Measurements from ENCODE around the gene PLA2G6.

Gene PLA2G6

GRCh38 chr22:38203855-38204514 lies 22.4 kb upstream of the PLA2G6 start:
- no peak for TF ChIP-seq TAF1 (IDR thresholded peaks at IDR 0.05; ENCODE audit: low read depth, low read length)
- no peak for TF ChIP-seq POLR2AphosphoS5 (IDR thresholded peaks at IDR 0.05; ENCODE audit: low read depth, low read length)
- TF ChIP-seq POLR2A (IDR thresholded peaks at IDR 0.05; ENCODE audit: low read depth, low read length) = no peak
- no peak for TF ChIP-seq SPI1 (IDR thresholded peaks at IDR 0.05; ENCODE audit: low read depth, low read length)
- no peak for TF ChIP-seq PAX5 (IDR thresholded peaks at IDR 0.05; ENCODE audit: insufficient read depth, low read length, severe bottlenecking)
- no peak for DNase-seq (ENCODE audit: insufficient read length, low spot score)
- no peak for FAIRE-seq

- DNase-seq (ENCODE audit: insufficient read length, low spot score) (no peak), FAIRE-seq (peak; percentile 89)
- TF ChIP-seq PAX5 (IDR thresholded peaks at IDR 0.05; ENCODE audit: insufficient read depth, low read length, severe bottlenecking) (no peak), POLR2AphosphoS5 (IDR thresholded peaks at IDR 0.05; ENCODE audit: low read depth, low read length) (no peak), TAF1 (IDR thresholded peaks at IDR 0.05; ENCODE audit: low read depth, low read length) (no peak), SPI1 (IDR thresholded peaks at IDR 0.05; ENCODE audit: low read depth, low read length) (0 out of 2 replicates have a peak, but pooled peaks have one; percentile 9), POLR2A (IDR thresholded peaks at IDR 0.05; ENCODE audit: low read depth, low read length) (no peak), POU2F2 (IDR thresholded peaks at IDR 0.05; ENCODE audit: low read depth, low read length) (no peak; the same call in 1 of the 2 replicates)
These were observed 21.6 kb upstream of the PLA2G6 start for GRCh38 chr22:38203090-38203810.

DNA sequence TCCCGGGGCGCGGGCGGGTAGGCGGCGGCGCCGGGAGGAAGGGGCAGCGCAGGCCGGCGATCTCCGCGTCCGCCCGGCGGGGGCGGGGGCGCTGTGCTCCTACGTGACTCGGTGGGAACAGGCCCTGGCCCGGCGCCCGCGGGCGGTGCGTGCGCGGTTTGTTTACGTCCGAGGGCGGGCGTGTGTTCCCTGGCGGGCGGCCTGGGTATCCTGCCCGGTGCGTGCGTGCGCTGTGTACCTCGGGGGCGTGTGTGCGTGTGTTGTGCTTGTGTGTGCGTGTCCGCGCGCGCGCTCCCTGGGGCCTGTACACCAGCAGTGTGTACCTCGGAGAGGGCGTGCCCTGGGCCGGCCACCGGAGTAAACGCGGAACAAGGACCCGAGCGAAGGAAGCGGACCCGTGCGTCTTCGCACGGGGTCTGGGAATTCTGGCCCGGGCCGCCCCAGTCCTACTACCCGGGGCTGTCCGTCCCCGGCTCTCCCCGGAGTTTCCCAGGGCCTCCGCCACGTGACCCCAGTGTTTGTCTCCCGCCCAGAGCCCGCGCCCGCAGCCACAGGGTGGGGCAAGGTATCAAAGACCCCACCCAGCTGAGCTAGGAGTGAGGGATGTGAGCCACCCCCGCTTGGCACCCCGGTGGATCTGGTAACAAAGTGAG lies 20.9 kb upstream of the PLA2G6 start:
- FAIRE-seq = peak; percentile 93
- DNase-seq (ENCODE audit: insufficient read length, low spot score) = no peak
- TF ChIP-seq POLR2A (IDR thresholded peaks at IDR 0.05; ENCODE audit: low read depth, low read length) (no peak), PAX5 (IDR thresholded peaks at IDR 0.05; ENCODE audit: insufficient read depth, low read length, severe bottlenecking) (no peak), TAF1 (IDR thresholded peaks at IDR 0.05; ENCODE audit: low read depth, low read length) (no peak), SPI1 (IDR thresholded peaks at IDR 0.05; ENCODE audit: low read depth, low read length) (no peak), POLR2AphosphoS5 (IDR thresholded peaks at IDR 0.05; ENCODE audit: low read depth, low read length) (no peak), POU2F2 (IDR thresholded peaks at IDR 0.05; ENCODE audit: low read depth, low read length) (no peak)

- DNase-seq (ENCODE audit: insufficient read length, low spot score) = peak; percentile 89
- TF ChIP-seq POLR2AphosphoS5 (IDR thresholded peaks at IDR 0.05; ENCODE audit: low read depth, low read length) (no peak), POU2F2 (IDR thresholded peaks at IDR 0.05; ENCODE audit: low read depth, low read length) (no peak), PAX5 (IDR thresholded peaks at IDR 0.05; ENCODE audit: insufficient read depth, low read length, severe bottlenecking) (no peak), POLR2A (IDR thresholded peaks at IDR 0.05; ENCODE audit: low read depth, low read length) (no peak), SPI1 (IDR thresholded peaks at IDR 0.05; ENCODE audit: low read depth, low read length) (no peak), TAF1 (IDR thresholded peaks at IDR 0.05; ENCODE audit: low read depth, low read length) (no peak)
- peak; percentile 97 for FAIRE-seq
These were observed 20.2 kb upstream of the PLA2G6 start, which contains the start of gene MAFF for GRCh38 chr22:38201711-38202436. Gene MAFF (plus strand): TSS chr22:38201994. CDS start chr22:38213854, 11,860 bp downstream.

- TF ChIP-seq TAF1 (IDR thresholded peaks at IDR 0.05; ENCODE audit: low read depth, low read length) (no peak), SPI1 (IDR thresholded peaks at IDR 0.05; ENCODE audit: low read depth, low read length) (no peak), PAX5 (IDR thresholded peaks at IDR 0.05; ENCODE audit: insufficient read depth, low read length, severe bottlenecking) (no peak), POU2F2 (IDR thresholded peaks at IDR 0.05; ENCODE audit: low read depth, low read length) (no peak), POLR2AphosphoS5 (IDR thresholded peaks at IDR 0.05; ENCODE audit: low read depth, low read length) (no peak), POLR2A (IDR thresholded peaks at IDR 0.05; ENCODE audit: low read depth, low read length) (no peak)
- FAIRE-seq (no peak), DNase-seq (ENCODE audit: insufficient read length, low spot score) (no peak)
These were observed 19.7 kb upstream of the PLA2G6 start for GRCh38 chr22:38201371-38201710.

DNA sequence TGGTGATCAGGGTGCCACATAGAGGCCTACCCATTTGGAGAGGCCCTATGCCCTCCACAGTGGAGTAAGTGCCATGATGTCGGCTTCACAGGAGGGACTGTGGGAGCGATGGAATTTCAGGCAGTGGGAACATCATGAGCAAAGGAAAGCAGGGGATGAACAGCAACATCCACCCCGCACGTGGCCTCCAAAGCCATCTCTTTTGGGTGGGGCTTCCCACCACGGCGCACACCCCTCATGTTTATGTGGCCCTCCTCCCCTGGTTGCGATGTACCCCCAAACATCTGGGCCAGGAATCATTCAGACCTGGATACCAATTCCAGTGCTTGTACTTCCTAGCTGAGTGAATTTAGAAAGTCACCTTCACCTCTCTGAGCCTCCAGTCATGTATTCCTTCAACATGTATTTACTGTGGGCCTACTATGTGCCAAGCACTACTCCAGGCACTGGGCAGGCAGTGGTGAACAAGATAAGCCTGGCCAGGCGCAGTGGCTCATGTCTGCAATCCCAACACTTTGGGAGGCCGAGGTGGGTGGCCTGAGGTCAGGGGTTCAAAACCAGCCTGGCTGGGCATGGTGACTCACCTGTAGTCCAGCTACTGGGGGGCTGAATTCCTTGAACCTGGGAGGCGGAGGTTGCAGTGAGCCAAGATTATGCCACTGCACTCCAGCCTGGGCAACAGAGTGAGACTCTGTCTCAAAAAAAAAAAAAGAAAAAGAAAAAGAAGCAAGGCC lies 18.4 kb upstream of the PLA2G6 start:
- DNase-seq (ENCODE audit: insufficient read length, low spot score) (no peak), FAIRE-seq (peak; percentile 60)
- TF ChIP-seq PAX5 (IDR thresholded peaks at IDR 0.05; ENCODE audit: insufficient read depth, low read length, severe bottlenecking) (no peak), SPI1 (IDR thresholded peaks at IDR 0.05; ENCODE audit: low read depth, low read length) (no peak), POU2F2 (IDR thresholded peaks at IDR 0.05; ENCODE audit: low read depth, low read length) (no peak), POLR2AphosphoS5 (IDR thresholded peaks at IDR 0.05; ENCODE audit: low read depth, low read length) (no peak)

DNA sequence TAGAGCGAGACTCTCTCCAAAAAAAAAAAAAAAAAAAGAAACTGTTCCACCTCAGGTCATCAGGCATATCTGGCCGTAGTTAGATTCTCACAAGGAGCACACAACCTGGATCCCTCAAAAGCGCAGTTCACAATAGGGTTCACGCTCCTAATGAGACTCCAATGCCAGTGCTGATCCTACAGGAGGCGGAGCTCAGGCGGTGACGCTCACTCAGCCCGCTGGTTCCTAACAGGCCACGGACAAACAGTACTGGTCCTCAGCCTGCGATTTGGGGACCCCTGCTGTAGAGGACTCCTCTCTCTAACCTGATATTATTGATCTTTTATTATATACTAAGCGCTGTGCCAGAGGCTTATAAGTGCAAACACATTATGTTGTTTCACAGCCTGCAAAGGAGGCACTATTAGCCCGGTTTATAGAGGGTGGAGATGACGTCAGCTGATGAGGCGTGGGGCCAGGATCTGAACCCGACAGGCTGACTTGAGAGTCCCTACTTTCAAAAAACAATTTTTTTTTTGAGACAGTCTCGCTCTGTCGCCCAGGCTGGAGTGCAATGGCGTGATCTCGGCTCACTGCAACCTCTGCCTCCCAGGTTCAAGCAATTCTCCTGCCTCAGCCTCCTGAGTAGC lies 15.3 kb upstream of the PLA2G6 start:
- FAIRE-seq (no peak), DNase-seq (ENCODE audit: insufficient read length, low spot score) (no peak)
- no peak for TF ChIP-seq PAX5 (IDR thresholded peaks at IDR 0.05; ENCODE audit: insufficient read depth, low read length, severe bottlenecking)
- TF ChIP-seq POLR2AphosphoS5 (IDR thresholded peaks at IDR 0.05; ENCODE audit: low read depth, low read length) = no peak
- no peak for TF ChIP-seq SPI1 (IDR thresholded peaks at IDR 0.05; ENCODE audit: low read depth, low read length)
- no peak for TF ChIP-seq POU2F2 (IDR thresholded peaks at IDR 0.05; ENCODE audit: low read depth, low read length)
- TF ChIP-seq POLR2A (IDR thresholded peaks at IDR 0.05; ENCODE audit: low read depth, low read length) = no peak
- no peak for TF ChIP-seq TAF1 (IDR thresholded peaks at IDR 0.05; ENCODE audit: low read depth, low read length)

DNA sequence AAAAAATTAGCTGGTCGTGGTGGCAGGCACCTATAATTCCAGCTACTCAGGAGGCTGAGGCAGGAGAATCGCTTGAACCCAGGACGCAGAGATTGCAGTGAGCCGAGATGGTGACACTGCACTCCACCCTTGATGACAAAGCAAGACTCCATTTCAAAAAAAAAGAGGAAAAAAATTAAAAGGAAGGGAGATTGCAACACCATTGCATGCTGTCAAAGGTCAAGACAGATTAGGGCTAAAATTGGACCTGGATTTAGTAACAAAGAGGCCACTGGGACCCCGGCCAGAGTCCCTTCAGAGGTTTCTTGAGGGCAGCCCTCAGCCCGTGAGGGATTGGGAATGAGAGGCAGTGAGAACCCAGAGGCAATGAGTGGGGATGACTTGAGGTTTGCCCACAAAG lies 11.9 kb upstream of the PLA2G6 start:
- no peak for DNase-seq (ENCODE audit: insufficient read length, low spot score)
- FAIRE-seq = no peak
- TF ChIP-seq PAX5 (IDR thresholded peaks at IDR 0.05; ENCODE audit: insufficient read depth, low read length, severe bottlenecking) = no peak
- TF ChIP-seq POLR2A (IDR thresholded peaks at IDR 0.05; ENCODE audit: low read depth, low read length) = no peak
- TF ChIP-seq SPI1 (IDR thresholded peaks at IDR 0.05; ENCODE audit: low read depth, low read length) = no peak
- no peak for TF ChIP-seq TAF1 (IDR thresholded peaks at IDR 0.05; ENCODE audit: low read depth, low read length)
- no peak for TF ChIP-seq POLR2AphosphoS5 (IDR thresholded peaks at IDR 0.05; ENCODE audit: low read depth, low read length)
- no peak for TF ChIP-seq POU2F2 (IDR thresholded peaks at IDR 0.05; ENCODE audit: low read depth, low read length)
